ENCODE data around the gene RSPH6A.
"Not testable (repeated sequence)": the region's sequence is repeated elsewhere in the genome, so short reads cannot be mapped to it uniquely, and the experiment has no call there.

RSPH6A gene

GRCh38 chr19:45764945-45765701 is 50.0 kb downstream of the RSPH6A start:
- DNase-seq (ENCODE audit: low read depth) = no peak

DNA sequence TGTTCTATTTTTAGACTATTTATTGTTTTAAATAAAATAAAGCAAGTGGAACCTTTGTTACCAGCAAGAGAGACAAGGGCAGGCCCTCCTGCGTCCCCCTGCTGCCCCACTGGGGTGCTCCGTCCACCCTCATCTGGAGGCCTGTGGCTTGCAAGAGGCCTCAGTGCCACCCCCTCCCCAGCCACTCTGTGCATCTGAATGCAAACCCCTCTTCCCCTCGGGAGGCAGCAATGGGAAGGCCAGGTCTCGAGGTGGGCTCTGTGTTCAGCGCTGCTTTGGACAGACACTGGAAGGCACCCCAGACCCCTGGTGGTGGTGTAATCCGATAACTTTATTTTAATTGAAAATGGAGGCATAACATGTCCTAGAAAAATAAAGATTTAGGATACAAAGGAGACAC is 50.6 kb downstream of the RSPH6A start:
- DNase-seq (ENCODE audit: low read depth) = no peak

GRCh38 chr19:45763691-45764294 is 51.3 kb downstream of the RSPH6A start:
- DNase-seq (ENCODE audit: low read depth) = no peak

DNA sequence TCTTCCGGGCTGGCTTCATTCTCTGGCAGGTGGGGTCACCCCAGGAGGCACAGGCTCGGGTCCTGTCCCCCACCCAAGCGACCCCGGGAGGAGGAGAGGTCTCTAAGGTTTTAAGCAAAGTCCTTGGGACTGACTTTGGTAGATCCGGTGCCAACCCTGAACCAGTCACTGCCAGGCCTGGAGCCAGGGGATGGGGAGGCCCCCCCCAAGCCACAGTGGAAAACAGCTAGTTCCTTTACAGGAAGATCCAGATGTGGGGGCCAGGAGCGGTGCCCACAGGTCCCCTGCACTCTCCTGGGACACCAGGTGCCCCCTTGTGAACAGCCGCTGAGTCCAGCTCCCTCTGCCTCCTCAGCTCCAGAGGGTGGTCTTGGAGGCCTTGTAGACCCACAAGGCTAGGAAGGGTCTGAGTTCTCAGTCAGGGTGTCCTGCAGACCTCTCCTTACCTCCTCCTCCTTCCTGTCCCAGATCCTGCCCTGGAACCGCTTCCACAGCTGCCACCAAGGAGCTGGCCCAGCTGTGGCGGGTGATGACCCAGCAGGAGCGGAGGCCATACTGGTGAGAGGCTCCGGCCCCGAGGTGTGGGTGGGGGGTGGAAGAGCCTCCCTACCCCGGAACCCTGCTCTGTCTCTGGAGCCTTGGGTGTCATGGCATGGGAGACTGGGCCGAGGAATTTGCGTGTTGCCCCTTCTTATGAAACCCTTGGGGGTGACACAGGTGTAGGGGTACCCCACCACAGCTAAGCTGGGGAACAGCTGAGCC is 52.1 kb downstream of the RSPH6A start:
- no peak for DNase-seq (ENCODE audit: low read depth)

DNA sequence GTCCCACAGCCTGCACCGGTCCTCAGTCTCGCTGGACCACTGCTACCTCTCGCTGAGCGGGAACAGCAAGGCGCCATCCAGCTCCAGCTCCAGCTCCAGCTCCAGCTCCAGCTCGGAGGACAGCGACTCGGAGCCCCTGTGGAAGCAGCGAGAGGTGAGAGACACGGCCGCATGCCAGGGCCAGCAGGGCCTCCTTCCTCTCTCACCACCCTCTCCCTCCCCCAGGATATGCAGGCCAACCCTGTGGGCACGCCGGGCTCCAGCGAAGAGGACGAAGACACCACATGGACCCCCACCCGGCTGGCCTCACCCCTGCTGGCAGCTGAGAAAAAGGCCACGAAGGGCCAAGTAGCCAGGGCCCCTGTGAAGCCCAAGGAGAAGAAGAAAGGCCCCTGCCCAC is 53.4 kb downstream of the RSPH6A start:
- DNase-seq (ENCODE audit: low read depth) = no peak

DNA sequence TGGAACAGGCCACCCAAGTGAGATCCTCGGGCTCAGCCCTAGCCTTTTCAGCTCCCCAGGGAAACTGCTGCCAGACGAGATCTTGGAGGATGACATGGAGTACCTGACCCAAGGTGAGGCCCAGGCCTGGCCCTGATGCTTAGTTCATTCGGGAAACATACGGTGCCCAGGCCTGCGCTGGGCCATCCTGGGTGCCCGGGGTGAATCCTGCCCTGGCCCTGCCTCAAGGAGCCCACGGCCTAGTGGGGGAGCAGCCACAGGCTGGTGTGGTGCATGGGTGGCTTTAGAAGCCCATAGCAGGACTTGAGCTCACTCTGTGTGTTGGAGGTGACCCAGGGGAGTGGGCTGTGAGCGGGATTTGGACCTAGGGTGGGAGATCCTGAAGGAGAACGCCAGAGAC is 56.2 kb downstream of the RSPH6A start:
- no peak for DNase-seq (ENCODE audit: low read depth)

GRCh38 chr19:45757695-45758094 is 57.4 kb downstream of the RSPH6A start:
- DNase-seq (ENCODE audit: low read depth) = no peak

GRCh38 chr19:45754323-45754722 is 60.8 kb downstream of the RSPH6A start:
- no peak for DNase-seq (ENCODE audit: low read depth)

GRCh38 chr19:45753548-45753947 is 61.6 kb downstream of the RSPH6A start:
- DNase-seq (ENCODE audit: low read depth) = no peak

DNA sequence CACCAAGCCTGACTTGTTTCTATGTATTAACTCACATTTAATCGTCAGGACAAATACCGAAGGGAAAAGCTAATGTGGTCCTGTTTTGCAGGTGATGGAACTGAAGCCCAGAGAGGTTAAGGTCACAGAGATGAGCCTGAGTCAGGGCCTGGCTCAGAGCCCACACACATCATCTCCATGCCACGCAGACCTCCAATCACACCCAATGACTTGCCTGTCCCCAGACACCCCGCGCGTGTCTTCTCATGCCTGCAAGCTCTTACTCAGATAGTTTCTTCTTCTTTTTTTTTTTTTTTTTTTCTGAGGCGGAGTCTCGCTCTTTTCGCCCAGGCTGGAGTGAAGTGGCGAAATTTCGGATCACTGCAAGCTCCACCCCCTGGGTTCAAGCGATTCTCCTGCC is 62.5 kb downstream of the RSPH6A start:
- DNase-seq (ENCODE audit: low read depth) = no peak

GRCh38 chr19:45751483-45751882 is 63.6 kb downstream of the RSPH6A start:
- DNase-seq (ENCODE audit: low read depth) = not testable (repeated sequence)

DNA sequence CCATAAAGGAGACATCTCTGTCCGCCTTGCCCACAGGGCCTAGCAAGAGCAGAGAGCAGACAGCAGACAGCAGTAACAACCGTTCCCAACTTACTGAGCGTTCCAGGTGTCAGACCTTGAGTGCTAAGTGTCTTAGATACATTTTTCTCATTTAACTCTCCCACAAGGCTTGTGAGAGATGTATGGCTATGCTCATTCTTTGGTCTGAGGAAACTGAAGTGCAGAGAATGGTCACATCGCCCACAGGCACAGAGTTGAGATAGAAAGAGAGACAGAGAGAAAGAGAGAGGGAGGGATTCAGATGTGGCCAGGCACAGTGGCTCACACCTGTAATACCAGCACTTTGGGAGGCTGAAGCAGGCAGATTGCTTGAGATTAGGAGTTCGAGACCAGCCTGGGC is 67.6 kb downstream of the RSPH6A start:
- no peak for DNase-seq (ENCODE audit: low read depth)

DNA sequence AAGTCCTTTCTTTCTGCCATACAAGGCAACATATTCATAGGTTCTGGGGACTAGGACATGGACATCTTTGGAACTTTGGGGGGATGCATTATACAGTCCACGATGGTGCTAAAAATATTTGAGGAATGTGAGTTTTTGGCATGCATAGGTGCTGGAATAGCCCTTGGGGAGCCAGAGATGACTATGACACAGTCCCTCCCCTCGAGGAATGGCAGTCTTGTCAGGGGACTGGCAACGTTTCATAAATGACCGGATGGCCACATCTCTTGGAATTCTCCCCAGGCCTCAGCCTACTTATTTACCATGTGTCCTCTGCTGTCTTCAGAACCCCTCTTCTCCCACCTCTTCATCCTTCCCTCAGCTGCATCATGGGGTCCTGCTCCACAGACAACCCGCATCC is 68.2 kb downstream of the RSPH6A start:
- DNase-seq (ENCODE audit: low read depth) = no peak
